ENCODE results near the gene FKBP11.

Gene FKBP11

DNA sequence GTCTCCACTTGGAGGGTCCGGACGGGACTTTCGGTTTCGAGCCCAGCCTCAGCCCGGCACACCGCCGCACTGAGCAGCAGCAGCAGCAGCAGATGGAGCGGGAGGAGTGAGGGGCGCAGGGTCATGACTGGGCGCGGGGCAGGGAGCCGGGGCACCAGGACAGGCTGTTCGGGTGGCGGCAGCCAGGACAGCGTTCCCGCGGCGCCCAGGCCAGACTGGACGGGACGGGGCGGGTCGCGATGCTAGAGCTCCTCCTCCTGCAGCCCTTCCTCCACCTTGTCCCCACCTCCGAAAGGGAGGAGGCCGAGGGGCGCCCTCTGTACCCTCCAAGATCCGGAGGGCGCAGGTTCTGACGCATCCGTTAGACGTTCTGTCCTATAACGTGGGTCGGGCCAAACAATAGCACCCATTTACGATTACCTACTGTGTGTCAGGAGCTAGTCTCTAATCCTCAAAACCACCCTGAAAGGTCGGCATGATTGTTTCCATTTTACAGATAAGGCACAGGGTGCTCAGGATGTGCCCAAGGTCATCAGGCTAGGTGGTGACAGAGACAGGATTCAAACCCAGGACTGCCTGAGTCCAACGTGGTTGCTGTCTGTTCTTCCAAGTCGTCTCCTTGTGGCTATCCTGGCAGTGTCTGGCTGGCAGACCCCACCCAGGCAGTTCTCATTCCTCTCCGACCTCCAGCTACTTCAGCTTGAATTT is at the start of gene FKBP11:
Gene FKBP11 (minus strand): TSS at position 189 of the 708 bp plus-strand sequence. CDS start 64 bp downstream, at position 125.
- CTCF ChIA-PET = interaction anchor here (0.8 to 30.6 kb wide), 13 partner anchors 13 to 72 kb away, joined by 3 to 502 read pairs (median 6); partner anchors contain the start of genes ARF3, DDX23 and WNT1
- TF ChIP-seq, protein P1, sequence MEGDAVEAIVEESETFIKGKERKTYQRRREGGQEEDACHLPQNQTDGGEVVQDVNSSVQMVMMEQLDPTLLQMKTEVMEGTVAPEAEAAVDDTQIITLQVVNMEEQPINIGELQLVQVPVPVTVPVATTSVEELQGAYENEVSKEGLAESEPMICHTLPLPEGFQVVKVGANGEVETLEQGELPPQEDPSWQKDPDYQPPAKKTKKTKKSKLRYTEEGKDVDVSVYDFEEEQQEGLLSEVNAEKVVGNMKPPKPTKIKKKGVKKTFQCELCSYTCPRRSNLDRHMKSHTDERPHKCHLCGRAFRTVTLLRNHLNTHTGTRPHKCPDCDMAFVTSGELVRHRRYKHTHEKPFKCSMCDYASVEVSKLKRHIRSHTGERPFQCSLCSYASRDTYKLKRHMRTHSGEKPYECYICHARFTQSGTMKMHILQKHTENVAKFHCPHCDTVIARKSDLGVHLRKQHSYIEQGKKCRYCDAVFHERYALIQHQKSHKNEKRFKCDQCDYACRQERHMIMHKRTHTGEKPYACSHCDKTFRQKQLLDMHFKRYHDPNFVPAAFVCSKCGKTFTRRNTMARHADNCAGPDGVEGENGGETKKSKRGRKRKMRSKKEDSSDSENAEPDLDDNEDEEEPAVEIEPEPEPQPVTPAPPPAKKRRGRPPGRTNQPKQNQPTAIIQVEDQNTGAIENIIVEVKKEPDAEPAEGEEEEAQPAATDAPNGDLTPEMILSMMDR (IDR thresholded peaks at IDR 0.05; ENCODE audit: insufficient read depth, low read length, missing control alignments) = no peak
- peak within 1 kb of the TSS; percentile 89 for H3K4me3 ChIP-seq (ENCODE audit: low read depth, low read length)
- POLR2A ChIA-PET = interaction anchor here (0.5 to 0.7 kb wide), 3 partner anchors 12 to 73 kb away, joined by 3 to 4 read pairs (median 4); partner anchors contain the start of gene DDX23
- no peak for DNase-seq (ENCODE audit: low read depth, low spot score)

GRCh38 chr12:48973941-48974673 is 48.8 kb upstream of the FKBP11 start:
- POLR2A ChIA-PET = no interaction called here
- CTCF ChIA-PET = interaction anchor here (0.9 to 40.7 kb wide), 6 partner anchors 12 to 121 kb away, joined by 3 to 1340 read pairs (median 10); partner anchors contain the start of genes ARF3, DDN and WNT1
- TF ChIP-seq, protein P1 (IDR thresholded peaks at IDR 0.05; ENCODE audit: insufficient read depth, low read length, missing control alignments) = peak; percentile 88
- no peak for DNase-seq (ENCODE audit: low read depth, low spot score)
- H3K4me3 ChIP-seq (ENCODE audit: low read depth, low read length) = no peak overlapping the region

DNA sequence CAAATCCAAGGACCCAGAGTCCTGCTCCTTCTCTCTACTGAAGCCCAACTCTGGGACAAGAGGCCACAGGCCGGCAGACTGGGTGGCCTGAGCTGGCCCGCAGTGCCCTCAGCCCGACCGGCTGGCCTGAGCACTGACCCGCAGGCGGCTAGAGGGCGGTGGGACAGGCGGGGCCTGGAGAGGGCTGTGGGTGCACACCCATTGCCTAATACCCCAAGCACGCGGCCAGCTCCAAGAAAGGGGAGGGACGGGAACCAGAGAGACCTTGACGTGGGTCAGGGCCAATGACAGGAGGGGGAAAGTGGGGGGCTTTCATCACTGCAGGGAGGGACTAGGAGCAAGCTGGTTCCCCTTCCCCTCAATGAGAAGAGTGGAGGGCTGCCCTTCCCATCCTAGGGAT is 48.2 kb upstream of the FKBP11 start:
- DNase-seq (ENCODE audit: low read depth, low spot score) = no peak
- POLR2A ChIA-PET = no interaction called here
- TF ChIP-seq, protein P1 (IDR thresholded peaks at IDR 0.05; ENCODE audit: insufficient read depth, low read length, missing control alignments) = no peak
- H3K4me3 ChIP-seq (ENCODE audit: low read depth, low read length) = no peak overlapping the region
- CTCF ChIA-PET = interaction anchor here (0.6 to 40.7 kb wide), 5 partner anchors 10 to 33 kb away, joined by 3 to 1340 read pairs (median 16); partner anchors contain the start of genes ARF3, DDN and WNT1

GRCh38 chr12:48972952-48973483 is 47.7 kb upstream of the FKBP11 start:
- no peak for DNase-seq (ENCODE audit: low read depth, low spot score)
- CTCF ChIA-PET = interaction anchor here (0.6 to 40.7 kb wide), 6 partner anchors 9 to 120 kb away, joined by 3 to 1340 read pairs (median 10); partner anchors contain the start of genes ARF3, DDN and WNT1
- no peak overlapping the region for H3K4me3 ChIP-seq (ENCODE audit: low read depth, low read length)
- POLR2A ChIA-PET = no interaction called here
- TF ChIP-seq, protein P1 (IDR thresholded peaks at IDR 0.05; ENCODE audit: insufficient read depth, low read length, missing control alignments) = no peak

- CTCF ChIA-PET = interaction anchor here (0.8 to 40.7 kb wide), 6 partner anchors 9 to 119 kb away, joined by 3 to 1340 read pairs (median 10); partner anchors contain the start of genes ARF3, DDN and WNT1
- TF ChIP-seq, protein P1 (IDR thresholded peaks at IDR 0.05; ENCODE audit: insufficient read depth, low read length, missing control alignments) = peak; percentile 25
Observed at GRCh38 chr12:48972213-48972951, 47.1 kb upstream of the FKBP11 start.

More at GRCh38 chr12:48972213-48972951, 47.1 kb upstream of the FKBP11 start:
- no peak for DNase-seq (ENCODE audit: low read depth, low spot score)
- POLR2A ChIA-PET = no interaction called here
- no peak overlapping the region for H3K4me3 ChIP-seq (ENCODE audit: low read depth, low read length)

All from AG04449 (cell line).